Nucleus accumbens (tissue), 56 donors: Measurements from ENCODE around the gene SPATA20.
A peak's percentile ranks its signal among the peaks of the same experiment; 100 is the strongest.

Experiments used
- DNase-seq, 56 donors: peaks; one replicate each; lab custom pipeline; 2025; lab: John Stamatoyannopoulos, UW

The SPATA20 gene

DNA sequence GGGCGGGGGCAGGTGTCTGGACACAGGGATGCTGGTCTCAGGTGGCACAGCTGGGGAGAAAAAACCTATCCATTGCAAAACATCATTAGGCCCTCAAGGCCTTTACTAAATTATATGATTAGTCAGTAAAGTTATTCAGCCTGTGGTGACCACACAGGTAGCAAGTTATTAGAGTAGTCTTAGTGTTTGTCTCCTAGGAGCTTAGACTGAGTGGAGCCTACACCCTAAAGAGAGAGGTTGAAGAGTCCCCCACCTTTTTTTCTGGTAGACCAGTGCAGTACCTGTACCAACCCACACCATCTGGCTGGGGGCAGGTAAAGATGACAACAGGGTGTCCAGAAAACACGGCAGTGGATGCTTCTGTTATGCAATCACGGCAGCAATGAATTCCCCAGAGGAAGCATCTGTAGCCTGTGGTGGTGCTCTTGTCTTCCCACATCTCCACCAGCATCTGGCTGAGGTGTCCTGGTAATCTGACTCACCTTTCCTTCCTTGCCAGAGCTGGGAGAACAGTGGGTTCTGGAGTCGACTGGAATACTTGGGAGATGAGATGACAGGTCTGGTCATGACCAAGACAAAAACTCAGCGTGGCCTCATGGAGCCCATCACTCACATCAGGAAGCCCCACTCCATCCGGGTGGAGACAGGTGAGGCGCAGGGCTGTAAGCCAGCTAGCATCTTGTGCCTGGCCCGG, 27.7 kb upstream of the SPATA20 start:
- no peak for DNase-seq

DNA sequence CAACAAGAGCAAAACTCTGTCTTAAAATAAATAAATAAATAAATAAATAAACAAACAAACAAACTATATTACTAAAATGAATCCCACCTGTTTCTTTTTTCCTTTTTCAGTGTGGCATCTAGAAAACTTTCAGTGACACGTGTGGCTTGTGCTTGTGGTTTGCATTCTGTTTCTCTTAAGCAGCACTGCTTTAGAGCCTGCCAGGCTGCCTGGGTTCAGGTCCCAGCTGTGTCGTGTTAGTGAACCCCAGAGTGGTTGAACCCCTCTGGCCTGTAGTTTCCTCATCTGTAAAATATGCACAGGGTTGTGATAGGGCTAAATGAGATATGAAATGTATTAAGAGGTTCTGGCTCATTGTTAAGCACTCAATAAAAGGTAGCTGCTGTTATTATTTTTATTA, 26.5 kb upstream of the SPATA20 start:
- no peak for DNase-seq

GRCh38 chr17:50521514-50521913, 25.5 kb upstream of the SPATA20 start:
- no peak for DNase-seq

- DNase-seq, result no peak
Observed at GRCh38 chr17:50522766-50523165, 24.2 kb upstream of the SPATA20 start.

DNA sequence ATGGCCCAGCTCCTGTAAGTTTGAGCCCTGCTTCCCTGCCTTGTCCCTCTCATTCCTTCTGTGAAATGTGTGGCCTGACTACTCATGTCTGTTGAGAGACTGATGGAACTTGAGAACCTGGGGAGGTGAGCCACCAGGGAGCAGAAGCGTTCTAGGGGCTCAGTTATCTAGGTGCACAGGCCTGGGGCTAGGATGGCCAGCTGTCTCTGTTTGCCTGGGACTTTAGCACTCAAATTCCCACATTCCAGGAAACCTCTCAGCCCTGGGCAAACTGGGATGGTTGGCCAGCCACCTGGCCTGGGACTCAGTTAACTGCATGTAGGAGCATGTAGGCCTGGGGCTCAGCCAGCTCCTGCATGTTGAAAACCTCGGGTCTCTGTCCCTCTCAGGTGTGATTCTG, 23.8 kb upstream of the SPATA20 start:
- no peak for DNase-seq

DNA sequence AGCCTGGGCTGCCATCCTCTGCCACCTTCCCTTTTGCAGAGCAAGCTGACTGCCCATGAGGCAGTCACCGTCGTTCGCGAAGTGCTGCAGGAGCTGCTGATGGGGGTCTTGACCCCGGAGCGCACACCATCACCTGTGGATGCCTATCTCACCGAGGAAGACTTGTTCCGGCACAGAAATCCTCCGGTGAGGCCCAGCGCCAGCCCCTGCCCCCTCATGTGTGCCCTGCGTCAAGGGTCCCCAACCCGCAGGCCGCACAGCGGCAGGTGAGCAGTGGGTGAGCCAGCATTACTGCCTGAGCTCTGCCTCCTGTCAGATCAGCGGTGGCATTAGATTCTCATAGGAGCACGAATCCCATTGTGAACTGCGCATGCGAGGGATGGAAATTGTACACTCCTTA, 22.1 kb upstream of the SPATA20 start:
- no peak for DNase-seq

DNA sequence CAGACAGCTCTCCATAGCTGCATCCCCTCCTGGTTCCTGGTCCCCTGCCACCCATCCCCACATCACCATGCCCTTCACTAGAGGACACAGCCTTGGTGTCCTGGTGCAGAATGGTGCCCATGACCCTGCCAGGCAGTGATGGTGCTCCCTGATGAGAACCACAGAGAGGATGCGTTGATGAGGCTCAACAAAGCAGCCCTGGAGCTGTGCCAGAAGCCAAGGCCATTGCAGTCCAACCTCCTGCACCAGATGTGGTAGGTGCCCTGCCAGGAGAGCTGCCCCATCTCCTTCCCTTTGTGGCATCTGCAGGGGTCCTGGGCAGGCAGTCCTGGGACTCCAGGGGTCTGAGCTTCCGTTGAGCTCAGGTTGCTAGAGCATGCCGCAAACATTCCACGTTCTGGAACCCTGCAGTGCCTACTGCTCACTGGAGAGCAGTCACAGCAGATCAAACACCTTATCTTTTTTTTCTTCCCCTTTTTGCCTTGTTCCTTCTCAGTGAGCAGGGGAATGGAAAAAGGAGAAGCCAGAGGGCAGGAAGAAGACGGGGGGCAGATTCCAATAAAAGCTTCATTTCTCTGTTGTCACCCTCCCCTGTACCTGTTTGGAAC, 19.7 kb upstream of the SPATA20 start:
- no peak for DNase-seq

DNA sequence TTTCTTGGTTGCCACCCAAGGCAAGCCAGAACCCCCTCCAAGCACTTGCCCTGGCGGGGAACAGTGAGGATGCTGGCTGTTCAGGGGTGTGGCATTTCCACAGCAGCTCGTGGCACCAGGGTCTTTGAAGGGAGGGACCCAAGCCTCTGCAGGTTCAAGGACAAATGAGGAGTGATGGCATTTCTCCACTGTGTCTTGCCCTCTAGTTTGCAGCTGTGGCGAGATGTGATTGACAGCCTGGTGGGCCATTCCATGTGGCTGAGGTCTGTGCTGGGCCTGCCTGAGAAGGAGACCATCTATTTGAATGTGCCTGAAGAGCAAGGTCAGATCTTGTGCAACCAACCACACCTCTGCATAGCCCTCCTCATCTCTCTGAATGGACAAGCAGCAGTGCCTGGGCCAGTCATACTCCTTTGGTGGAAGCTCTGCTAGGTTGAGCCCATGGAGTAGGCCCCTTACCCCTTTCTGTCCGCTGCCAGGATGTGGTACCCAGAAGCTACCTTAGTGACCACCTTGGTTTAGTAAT, 19.0 kb upstream of the SPATA20 start:
- no peak for DNase-seq

DNA sequence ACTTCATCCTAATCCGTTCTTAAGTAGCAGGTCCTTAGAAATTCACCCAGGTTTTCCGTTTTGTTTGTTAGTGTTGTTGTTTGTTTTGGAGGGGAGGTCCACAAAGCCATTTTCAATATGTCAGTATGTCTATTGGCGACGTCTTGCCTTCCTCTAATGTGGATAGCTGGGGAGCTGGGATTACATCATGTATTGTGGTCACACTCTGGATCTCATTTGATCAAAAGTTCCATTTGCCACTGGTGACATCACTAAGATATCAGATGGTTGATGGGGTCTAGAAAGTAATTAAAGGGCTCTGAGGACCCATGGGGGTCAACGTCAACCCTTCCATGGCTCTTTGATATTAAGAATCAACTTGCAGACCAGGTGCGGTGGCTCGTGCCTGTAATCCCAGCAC, 17.1 kb upstream of the SPATA20 start:
- DNase-seq, result no peak

DNA sequence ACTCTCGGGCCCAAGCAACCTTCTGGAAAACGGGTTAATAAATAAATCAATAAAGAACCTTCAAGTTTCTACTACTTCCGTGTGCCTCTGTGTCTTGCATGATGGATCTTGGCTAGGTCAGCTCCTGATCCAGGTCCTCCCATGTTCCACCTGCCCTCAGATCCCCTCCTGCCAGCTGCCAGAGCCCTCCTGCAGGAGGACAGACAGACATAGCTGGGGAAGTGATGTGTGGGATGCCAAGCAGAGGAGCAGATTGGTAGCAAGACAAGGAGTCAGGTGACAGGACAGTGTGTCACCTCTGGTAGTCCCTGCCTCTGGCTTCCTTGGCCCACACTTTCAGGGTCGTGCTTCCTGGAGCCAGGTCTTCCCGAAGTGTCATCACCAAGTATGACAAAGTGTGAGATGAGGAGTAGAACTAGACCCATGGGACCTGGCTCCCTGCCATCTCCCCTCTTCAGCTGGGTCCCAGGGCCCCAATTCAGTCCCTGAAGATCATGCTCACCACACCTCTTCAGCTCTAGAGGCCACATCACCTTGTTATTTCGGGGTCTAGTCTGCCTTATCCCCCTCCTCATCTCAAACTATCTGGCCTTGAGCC, 15.4 kb upstream of the SPATA20 start:
- no peak for DNase-seq

GRCh38 chr17:50532452-50533024, 14.4 kb upstream of the SPATA20 start, which contains the start of gene EPN3:
EPN3 (plus strand) TSS chr17:50532735; CDS start chr17:50536557, 3,822 bp downstream.
- no peak for DNase-seq

- DNase-seq, result no peak
Observed at GRCh38 chr17:50533185-50533584, 13.8 kb upstream of the SPATA20 start.

GRCh38 chr17:50533720-50534148, 13.2 kb upstream of the SPATA20 start:
- peak in 4 of 56 donors; percentile 14 to 39 (median 22) for DNase-seq

GRCh38 chr17:50534222-50534978, 12.6 kb upstream of the SPATA20 start:
- DNase-seq, result no peak

DNA sequence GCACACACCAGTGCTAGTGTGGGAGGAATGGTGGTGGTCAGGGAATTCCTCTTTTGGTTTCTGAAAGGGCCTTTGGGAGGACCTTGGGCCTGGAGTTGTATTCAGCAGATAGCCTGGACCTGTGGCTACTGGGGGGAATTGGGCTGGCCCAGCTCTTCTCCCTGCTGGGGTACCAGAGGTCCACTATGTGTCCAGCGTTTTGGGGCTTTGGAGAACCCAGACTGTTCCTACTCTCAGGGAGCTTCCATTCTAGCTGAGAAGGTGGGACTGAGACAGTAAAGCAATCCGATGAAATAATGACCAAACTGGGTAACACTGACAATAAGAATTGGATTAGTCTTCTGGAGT, 12.0 kb upstream of the SPATA20 start:
- no peak for DNase-seq

DNA sequence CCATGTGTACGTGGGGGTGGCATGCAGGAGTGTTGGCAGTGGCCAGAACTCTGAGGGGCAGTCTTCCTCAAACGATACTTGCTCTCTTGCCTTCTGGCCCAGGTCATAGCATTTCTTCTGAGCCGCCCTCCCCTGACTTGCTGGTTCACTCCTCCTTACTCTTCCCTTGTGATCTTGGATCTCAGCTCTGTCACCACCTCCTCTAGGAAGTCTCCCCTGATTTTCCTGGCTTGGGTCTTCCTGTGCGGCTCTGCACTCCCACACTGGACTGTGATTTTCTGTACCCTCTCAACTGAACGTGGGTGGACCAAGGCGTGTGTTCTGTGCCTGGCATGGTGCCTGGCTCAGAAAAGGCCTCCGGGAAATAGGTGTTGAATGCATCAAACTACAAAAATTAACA, 11.6 kb upstream of the SPATA20 start:
- no peak for DNase-seq

GRCh38 chr17:50536683-50537646, 10.0 kb upstream of the SPATA20 start:
- DNase-seq, result no peak

- no peak for DNase-seq
Observed at GRCh38 chr17:50537721-50538548, 9.0 kb upstream of the SPATA20 start.
